ENCODE results near the gene EVA1C. TPM values are rescaled to one million over a fixed set of nuclear protein-coding genes. Genes with fewer than 3 reads are reported as not detected.
"Not testable (repeated sequence)": the region's sequence is repeated elsewhere in the genome, so short reads cannot be mapped to it uniquely, and the experiment has no call there.

Gene EVA1C
- polyA plus RNA-seq, 4 donors, result 2.0 to 4.8 (median 3.4) TPM

DNA sequence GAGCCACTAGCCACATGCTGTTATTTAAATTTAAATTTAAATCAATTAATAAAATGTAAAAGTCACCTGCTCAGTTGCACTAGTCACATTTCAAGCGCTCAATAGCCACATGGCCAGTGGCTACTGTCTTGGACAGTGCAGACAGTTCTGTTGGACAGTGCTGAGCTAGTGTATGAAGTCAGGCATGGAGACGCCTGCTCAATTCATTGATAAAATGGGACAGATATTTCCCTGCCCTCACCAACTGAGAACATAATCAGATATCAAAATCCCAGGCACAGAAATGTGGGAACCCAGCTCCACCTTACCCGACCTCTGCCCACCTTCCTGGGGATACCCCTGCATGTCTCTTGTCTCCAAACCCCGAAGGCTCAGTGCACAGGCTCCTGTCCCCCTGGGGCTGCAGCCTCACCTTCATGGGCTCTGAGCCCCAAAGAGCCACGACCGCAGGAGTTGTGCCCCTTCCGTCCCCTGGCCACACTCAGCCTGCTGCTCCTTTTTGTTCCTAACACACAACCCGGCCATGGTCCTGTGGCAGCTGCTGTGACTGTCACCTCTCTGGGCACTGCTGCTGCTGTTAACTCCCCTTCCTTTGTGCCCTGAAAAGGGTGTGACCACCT lies 109.3 kb downstream of the EVA1C start:
- no peak for DNase-seq (ENCODE audit: low read depth in 4 of 4, low spot score in 2 of 4)

DNA sequence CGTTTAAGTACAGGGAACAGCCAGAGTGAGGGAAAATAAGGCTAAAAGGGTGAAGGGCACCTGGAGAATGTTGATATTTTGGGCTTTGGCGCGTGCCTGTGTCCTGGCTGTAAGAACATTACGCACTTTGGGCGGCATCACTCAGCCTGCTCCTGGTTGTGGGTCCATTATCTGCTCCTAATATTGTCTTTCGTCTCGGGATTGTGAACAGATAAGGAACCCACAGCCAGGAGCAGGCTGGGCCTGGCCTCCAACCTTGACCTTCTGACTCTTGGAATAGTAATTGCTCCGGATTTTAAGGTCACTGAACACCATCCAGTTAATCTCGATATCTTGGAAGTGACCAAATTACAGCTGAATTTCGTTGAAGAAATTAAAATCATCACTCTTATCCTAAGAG lies 111.0 kb downstream of the EVA1C start:
- DNase-seq (ENCODE audit: low read depth in 4 of 4, low spot score in 2 of 4), result no peak

DNA sequence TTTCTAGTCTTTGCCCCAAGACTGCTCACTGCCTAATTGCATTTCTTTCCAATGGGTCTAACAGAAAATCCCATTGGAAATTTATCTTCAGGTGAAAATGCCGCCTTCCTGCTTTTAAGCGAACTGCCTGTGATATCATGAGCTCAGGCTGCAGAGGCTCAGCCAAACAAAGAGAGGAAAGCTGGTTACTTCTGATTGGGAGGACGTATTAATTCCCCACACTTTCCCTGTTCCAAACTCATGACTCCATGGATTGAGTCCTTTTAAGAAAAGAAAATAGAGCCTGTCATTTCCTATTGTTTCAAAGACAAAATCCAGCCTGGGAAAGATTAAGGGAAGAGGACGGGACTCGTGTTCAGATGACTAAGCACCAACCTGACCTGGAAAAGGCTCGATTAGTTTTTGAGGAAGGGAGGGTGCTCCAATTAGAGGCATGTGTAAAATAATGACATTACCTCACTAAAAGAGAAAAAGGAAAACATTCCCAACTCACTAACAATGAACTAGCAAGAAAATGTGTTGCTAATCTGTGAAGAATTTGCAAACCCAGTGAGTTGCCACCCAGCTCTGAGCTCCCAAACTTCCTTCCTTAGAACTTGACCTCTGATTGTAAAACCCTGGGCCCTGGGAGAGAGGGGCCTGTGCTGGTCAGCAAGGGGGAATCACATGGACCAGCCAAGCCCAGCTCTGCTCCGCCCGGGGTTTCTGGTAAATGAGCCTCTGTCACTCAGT lies 111.6 kb downstream of the EVA1C start:
- DNase-seq (ENCODE audit: low read depth in 4 of 4, low spot score in 2 of 4), result no peak

DNA sequence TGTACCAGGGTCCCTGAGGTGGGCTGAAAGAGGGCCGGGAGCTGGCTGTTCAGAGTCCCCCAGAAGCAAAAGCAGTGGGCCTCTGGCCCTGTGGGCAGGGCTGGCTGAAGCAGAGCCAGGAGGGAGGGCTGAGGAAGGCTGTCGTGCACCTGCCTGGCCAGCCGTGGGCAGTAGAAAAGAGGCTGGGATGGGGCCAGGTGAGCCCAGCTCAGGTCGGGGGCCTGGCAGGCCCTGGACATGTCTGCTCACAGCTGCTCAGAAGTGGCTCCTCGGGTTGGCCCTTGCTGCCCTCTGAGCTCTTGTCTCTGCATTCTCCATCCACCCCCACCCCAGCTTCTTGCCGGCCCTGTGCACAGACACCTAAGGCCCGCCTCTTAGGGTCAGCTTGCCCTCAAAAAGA lies 112.8 kb downstream of the EVA1C start:
- no peak for DNase-seq (ENCODE audit: low read depth in 4 of 4, low spot score in 2 of 4)

DNA sequence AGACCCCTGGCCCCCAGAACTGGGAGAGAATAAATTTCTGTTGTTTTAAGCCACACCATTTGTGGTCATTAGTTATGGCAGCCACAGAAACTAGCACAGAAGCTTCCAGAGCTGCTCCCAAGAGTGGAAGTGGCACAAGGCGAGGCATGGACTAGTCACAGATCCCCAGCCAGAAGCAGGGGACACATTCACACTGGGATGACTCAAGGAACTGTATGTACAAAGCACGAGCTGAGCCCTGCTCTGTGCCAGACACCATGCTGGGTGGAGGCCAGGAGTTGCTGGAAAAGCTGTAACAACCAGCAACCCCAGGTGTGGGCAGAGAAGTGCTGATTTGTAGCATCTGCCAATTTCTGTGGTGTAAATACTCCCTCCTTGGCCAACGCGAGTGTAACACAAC lies 117.2 kb downstream of the EVA1C start:
- DNase-seq (ENCODE audit: low read depth in 4 of 4, low spot score in 2 of 4), result no peak

DNA sequence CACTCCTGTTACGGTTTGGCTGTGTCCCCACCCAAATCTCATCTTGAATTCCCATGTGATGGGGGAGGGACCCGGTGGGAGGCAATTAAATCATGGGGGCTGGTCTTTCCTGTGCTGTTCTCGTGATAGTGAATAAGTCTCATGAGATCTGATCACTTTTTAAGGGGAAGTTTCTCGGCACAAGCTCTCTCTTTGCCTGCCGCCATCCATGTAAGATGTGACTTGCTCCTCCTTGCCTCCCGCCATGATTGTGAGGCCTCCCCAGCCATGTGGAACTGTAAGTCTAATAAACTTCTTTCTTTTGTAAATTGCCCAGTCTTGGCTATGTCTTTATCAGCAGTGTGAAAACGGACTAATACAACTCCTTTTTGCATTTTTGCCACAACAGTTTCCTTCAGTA lies 118.3 kb downstream of the EVA1C start:
- DNase-seq (ENCODE audit: low read depth in 4 of 4, low spot score in 2 of 4), result not testable (repeated sequence)

DNA sequence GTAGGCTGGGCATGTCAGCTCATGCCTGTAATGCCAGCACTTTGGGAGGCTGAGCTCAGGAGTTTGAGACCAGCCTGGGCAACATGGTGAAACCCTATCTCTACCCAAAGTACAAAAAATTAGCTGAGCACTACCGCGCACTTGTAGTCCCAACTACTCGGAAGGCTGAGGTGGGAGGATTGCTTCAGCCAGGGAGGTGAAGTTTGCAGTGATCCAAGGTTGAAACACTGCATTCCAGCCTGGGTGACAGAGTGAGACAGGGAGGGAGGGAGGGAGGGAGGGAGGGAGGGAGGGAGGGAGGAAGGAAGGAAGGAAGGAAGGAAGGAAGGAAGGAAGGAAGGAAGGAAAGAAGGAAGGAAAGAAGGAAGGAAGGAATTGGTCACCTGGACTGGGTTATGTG lies 119.1 kb downstream of the EVA1C start:
- not testable (repeated sequence) for DNase-seq (ENCODE audit: low read depth in 4 of 4, low spot score in 2 of 4)

DNA sequence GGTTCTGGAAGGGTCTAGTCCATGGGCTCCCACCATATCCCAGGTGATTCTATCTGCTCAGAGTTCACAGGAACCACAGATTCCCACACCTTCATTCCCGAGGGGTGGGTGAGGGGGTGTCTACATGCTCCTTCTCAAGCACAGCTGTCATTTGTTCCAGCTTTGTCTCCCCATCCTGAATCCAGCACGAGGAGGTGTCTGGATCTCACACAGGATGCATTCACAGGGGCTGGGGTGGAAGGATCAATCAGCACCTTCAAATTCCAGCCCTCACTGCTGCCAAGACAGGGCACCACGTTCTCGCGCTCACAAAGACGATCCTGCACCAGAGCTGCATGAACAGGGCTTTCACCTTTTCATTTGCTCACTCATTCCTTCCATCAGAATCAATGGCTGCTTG lies 120.1 kb downstream of the EVA1C start:
- no peak for DNase-seq (ENCODE audit: low read depth in 4 of 4, low spot score in 2 of 4)

DNA sequence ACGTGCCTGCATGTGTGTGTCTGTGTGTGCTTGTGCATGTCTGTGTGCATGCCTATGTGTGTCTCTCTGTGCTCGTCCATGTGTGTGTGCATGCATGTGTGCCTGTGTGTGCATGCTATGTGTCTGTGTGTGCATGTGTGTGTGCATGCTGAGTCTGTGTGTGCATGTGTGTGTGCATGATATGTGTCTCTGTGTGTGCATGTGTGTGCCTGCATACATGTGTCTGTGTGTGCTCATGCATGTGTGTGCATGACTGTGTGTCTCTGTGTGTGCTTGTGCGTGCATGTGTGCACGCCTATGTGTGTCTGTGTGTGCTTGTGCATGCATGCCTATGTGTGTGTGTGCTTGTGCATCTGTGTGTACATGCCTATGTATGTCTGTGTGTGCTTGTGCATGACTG lies 120.5 kb downstream of the EVA1C start:
- no peak for DNase-seq (ENCODE audit: low read depth in 4 of 4, low spot score in 2 of 4)

DNA sequence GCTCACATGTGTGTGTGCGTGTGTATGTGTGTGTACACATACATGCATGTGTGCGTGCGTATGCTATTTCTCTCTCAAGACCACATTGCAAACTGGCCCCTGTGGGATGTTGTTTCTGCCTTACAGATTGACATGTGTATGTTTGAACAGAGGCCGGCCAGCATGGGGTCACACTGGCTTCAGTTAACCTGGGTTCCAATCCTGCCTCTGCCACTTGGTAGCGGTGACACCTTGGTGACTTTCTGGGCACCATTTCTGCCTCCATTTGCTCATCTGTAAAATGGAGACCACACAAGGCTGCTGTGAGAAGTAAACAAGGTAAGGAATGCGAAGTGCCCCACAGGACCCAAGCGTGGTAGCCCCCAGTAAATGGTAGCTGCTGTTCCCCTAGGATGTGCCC lies 121.1 kb downstream of the EVA1C start:
- no peak for DNase-seq (ENCODE audit: low read depth in 4 of 4, low spot score in 2 of 4)

DNA sequence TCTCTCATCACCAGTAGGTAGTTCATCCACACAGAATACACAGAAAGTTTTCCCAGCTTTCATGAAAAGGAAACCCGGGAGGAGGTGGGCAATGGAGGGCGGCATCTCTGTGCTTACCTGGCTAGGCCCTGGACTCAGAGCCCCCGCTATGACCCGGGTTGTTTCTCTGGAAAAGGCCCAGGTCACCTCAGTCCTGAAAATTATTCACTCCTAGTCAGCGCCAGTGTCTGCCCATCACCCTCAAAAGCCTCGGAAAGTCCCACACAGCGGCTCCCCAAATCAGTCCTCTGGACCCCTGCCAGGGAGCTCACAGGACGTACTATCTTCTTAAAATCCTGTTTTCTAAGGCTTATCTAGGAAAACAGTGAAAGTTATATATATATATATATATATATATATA lies 121.6 kb downstream of the EVA1C start:
- DNase-seq (ENCODE audit: low read depth in 4 of 4, low spot score in 2 of 4), result no peak

DNA sequence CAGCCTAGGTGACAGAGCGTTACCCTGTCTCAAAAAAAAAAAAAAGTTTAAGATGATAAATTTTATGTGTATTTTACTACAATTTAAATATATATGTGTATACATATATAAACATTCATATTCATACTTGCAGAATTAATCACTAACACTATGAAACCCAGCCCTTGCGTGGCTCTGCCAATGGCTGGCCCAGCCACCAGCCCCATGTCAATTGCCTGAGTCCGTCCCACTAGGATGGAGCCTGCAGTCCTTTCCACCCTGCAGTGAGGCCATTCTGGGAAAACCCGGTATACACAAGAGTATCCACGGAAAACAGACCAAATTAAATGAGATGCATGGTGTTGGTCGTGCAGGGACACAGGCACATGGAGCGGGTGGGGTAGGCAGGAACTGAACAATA lies 123.1 kb downstream of the EVA1C start:
- DNase-seq (ENCODE audit: low read depth in 4 of 4, low spot score in 2 of 4), result no peak

DNA sequence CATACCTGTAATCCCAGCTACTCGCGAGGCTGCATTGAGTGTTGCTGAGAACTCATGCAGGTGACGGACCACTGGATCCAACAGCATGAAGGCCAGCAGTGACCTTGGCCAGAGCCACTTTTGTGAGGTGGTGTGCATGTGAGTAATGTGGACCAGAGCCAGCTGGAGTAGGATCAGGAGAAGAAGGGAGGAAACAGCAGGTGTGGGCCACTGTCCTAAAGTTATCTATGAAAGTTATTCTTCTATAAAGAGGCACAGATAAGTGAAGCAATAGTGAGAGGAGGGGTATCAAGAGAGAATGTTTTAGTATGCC lies 125.0 kb downstream of the EVA1C start:
- no peak for DNase-seq (ENCODE audit: low read depth in 4 of 4, low spot score in 2 of 4)

DNA sequence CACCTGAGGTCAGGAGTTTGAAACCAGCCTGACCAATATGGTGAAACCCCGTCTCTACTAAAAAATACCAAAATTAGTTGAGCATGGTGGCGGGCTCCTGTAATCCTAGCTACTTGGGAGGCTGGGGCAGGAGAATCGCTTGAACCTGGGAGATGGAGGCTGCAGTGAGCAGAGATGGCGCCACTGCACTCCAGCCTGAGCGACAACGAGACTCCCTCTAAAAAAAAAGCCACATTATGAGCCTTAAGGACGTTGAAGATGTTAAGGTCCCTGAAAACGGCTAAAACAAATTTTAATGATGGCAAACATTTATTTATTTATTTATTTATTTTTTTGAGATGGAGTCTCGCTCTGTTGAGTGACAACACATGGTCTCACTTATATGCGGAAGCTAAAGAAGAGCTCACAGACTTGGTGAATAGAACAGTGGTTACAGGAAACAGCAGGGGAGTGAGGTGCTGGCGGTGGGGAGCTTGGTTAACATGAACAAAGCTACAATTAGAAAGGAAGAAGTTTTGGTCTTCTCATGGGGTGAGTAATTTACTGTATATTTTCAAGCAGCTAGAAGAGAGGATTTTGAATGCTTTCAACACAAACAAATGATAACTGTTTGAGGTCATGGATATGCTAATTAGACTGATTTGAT lies 125.8 kb downstream of the EVA1C start:
- DNase-seq (ENCODE audit: low read depth in 4 of 4, low spot score in 2 of 4), result no peak

DNA sequence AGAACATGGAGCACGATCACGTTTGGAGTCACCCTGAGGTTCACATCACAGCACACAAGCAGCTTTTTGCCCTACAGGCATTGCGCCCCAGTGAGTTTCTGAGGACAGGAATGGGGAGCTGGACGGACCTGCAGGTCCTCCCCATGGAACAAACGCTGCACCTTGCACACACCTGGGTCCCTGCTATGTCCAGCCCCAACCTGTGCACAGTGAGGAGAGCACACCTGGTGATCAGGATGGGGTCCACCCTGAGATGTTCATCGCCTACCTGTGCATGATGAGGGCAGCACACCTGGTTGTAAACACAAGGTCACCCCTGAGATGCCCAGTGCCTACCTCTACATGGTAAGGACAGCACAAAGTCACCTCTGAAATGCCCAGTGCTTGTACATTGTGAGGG lies 126.9 kb downstream of the EVA1C start:
- no peak for DNase-seq (ENCODE audit: low read depth in 4 of 4, low spot score in 2 of 4)

DNA sequence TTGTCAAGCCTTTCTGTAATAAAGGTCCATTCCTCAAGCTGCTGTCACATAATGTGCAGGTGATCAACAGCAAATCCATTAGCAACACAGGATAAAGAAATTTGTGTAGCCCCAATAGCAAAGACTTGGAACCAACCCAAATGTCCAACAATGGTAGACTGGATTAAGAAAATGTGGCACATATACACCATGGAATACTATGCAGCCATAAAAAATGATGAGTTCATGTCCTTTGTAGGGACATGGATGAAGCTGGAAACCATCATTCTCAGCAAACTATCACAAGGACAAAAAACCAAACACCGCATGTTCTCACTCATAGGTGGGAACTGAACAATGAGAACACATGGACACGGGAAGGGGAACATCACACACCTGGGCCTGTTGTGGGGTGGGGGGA lies 130.6 kb downstream of the EVA1C start:
- DNase-seq (ENCODE audit: low read depth in 4 of 4, low spot score in 2 of 4), result not testable (repeated sequence)

DNA sequence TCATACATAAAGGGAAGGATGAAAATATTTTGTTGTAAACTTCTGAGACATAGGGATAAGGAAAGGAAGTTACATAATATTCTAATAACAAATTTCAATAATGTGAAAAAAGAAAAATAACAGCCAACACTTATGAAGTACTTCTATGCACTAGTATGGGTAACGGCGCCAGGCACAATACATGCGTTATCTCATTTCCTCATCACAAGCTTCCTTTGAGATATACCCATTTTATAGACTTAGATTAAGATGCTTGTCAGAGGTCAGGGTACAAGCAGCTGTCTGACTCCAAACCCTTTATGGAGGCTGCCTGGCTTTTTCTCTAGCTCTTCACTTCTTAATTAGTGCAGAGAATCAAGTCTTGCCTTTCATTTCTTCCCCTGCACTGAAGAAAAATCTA lies 131.5 kb downstream of the EVA1C start:
- no peak for DNase-seq (ENCODE audit: low read depth in 4 of 4, low spot score in 2 of 4)

DNA sequence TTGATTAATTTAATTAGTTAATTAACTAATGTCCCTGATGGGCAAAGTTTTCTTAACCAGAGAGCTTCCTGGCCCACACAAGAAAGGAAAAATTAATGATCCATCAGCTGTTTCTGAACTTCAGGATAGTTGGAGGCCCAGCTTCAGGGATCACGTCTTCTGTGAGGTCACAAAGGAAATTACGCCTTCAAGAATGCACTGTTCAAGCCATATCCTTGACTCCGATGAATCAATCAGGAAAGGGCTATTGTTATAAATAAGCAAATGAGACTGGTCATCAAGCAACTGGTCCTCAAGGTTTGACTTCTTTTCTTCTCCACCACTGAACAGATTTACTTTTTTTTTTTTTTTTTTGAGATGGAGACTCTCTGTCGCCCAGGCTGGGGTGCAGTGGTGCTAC lies 132.2 kb downstream of the EVA1C start:
- no peak for DNase-seq (ENCODE audit: low read depth in 4 of 4, low spot score in 2 of 4)

DNA sequence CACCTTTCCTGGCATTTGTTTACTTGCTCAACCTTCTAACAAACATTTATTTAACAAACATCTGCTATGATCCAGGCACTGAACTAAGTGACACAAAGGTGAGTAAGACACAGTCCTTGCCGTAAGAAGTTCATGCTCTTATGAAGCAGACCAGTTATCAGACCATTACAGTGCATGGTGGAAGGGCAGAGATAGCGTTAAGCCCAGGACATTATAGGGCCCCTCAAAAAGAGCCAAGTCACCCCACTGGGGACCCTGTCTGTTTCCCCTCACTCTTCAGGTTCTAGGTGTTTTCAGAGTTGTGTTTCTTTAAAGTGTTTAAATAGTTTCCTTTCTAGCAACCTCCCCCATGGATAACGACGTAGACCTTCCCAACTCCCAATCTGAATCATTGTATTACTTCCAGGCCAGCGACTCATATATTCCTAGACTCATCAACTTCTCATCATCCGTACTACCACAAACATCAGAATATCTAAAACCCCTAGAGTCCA lies 133.5 kb downstream of the EVA1C start:
- DNase-seq (ENCODE audit: low read depth in 4 of 4, low spot score in 2 of 4), result no peak

DNA sequence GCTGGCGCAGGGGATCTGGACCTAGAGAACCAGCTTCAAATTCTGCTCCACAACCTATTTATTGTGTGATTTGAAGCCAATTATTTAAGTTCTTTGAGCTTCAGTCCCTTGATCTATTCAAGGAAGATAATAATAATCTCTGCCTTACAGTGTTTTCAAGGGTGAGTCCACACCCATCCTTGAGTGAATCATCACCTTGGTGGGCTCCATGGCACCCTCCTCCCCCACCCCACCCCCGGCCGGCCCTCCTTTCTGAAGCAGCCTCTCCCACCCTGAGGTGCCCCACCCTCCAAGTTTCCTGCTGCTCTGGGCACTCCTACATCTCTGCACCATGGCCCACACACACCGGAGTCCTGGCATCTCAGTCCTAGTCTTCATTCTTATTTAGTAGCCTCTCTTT lies 134.5 kb downstream of the EVA1C start:
- DNase-seq (ENCODE audit: low read depth in 4 of 4, low spot score in 2 of 4), result no peak

DNA sequence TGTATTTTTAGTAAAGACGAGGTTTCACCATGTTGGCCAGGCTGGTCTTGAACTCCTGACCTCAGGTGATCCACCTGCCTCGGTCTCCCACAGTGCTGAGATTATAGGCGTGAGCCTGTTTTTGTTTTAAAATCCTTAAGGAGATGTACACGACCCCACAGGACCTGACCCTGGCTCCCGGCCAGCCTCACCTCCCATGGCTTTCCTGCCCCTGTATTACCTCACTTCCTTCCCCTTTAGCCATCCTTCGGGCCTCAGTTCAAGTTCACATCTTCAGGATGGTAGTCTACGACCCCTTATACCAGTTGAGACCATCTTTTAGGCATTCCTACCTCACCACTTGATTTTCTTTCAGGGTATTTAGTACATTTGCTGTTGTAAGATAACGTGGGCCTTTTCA lies 136.5 kb downstream of the EVA1C start:
- no peak for DNase-seq (ENCODE audit: low read depth in 4 of 4, low spot score in 2 of 4)

DNA sequence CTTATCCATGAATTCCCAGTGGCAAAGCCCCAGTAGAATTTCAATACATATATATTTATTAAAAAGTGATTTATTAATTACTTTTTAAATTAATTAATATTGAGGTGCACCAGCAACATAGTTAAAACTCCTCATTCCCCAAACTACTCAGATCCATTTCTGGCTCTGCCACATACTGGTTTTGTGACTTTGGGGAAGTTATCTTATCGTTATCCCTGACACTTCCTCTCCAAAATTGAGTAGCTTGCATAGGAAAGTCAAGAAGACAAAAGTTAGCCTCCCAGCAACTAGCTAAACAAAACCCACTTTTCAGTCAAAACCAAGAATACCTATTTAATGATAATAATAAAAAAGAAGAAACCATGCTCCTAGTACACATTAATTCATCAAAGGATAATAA lies 136.9 kb downstream of the EVA1C start:
- no peak for DNase-seq (ENCODE audit: low read depth in 4 of 4, low spot score in 2 of 4)

Measured in left renal cortex interstitium (tissue), 4 donors.